Stimulated activated CD4-positive, alpha-beta T cell treated with anti-CD3 and anti-CD28 coated beads, Interleukin-12 subunit alpha, Interleukin-12 subunit beta, amount 100 ng/mL, for 4 hours (primary cell): ENCODE measurements around the gene MTMR6.
A peak's percentile ranks its signal among the peaks of the same experiment; 100 is the strongest.
"Not testable (repeated sequence)": the region's sequence is repeated elsewhere in the genome, so short reads cannot be mapped to it uniquely, and the experiment has no call there.

Experiments used
- DNase-seq: peaks from one replicate; pipeline ENCODE4 v3.0.0-alpha.2; 2020

MTMR6 gene

DNA sequence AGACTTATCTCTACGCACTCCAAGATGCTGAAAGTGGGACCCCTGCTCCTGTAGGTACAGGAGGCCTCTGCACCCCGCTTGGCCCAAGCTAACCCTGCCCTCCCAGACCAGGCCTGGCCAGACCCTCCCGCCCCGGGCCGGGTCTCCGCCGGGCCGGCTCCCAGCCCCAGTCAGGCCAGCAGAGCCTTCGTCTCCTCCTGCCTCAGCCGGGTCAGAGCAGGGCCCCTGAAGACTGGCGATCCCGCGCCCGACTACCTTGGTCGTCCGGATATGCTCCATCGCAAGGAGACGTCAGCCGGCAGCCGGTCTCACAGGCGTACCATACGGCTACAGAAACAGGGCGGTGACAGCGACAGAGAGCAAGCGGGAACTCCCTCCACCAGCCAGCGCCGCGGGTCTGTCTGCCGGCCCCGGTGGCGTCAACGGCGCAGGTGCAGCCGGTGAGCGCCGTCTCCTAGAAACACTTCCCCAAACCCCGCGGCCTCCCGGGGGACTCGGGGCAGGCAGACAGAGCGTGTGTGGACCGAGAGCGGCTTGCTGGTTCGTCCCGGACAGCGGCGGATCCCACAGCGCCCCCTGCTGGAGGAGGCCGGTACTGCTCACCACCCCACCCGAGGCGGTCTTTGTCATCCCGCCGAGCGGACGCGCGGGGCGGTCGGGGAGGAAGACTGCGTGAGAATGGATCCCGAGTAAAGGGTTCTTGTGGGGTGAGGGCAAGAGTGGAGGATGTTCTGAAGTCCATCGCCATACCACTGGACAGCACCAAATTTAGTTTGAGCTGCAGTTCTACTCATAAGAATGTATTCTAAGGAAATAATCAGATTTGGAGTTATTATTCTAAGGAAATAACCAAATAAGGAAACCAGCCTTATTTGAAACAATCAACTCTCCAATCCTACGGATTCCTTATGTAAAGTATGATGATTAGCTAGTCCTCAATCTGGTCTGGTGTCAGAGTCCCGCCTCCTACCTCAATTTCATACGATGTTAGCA, at the start of gene MTMR6:
Gene MTMR6, minus strand, starts transcription at position 520 of the 993 bp plus-strand sequence. Its CDS starts 241 bp downstream, at position 279.
- DNase-seq = peak; percentile 97

DNA sequence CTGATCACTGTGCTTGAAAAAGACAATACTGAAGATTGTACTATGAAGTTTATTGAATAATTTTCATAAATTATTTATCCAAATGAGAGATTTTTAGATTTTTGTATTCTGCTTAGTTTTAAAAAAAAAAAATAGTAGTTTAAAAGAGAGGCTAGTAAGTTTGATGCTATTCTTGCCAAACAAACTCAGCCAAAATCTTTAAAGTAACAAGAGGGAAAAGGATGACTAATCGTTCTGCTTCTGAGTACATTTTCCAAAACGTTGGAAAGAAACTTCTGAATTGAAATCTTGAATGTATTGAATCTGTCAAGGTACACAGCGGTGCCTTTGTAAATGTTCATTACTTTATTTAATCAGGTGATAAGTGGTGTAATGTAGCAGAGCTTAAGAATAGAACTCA, 48.6 kb upstream of the MTMR6 start:
- DNase-seq = no peak

- no peak for DNase-seq
These were observed 43.3 kb upstream of the MTMR6 start for GRCh38 chr13:25330541-25330940.

DNA sequence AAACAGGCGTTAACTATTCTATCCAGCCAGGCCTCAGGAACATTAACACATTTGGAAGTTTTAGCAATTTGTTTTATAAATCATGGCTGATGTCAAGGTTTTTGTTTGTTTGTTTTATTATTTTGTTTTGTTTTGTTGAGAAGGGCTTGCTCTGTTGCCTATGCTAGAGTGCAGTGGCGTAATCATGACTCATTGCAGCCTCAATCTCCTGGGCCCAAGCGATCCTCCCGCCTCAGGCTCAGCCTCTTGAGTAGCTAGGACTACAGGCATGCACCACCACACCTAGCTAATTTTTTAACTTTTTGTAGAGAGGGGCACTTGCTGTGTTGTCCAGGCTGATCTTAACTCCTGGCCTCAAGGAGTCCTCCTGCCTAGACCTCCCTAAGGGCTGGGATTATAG, 42.4 kb upstream of the MTMR6 start:
- no peak for DNase-seq

DNA sequence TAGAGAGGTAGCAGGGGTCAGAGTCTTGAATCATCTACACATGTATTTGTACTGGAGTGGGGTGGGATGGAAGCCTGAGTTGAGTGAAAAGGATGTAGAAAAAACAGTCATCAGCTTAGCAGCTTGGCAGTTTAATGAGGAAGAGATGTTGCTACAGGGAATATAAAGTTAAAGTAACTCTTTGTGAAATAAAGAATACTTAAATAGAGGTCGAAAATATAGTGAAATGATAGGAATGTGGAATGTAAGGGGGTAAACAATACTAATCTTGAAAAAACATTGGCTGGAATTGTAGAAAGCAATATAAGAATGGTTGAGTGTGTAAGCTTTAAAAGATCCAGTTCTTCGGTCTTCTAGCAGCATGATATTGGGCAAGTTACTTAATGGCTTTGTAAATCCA, 36.8 kb upstream of the MTMR6 start:
- no peak for DNase-seq

DNA sequence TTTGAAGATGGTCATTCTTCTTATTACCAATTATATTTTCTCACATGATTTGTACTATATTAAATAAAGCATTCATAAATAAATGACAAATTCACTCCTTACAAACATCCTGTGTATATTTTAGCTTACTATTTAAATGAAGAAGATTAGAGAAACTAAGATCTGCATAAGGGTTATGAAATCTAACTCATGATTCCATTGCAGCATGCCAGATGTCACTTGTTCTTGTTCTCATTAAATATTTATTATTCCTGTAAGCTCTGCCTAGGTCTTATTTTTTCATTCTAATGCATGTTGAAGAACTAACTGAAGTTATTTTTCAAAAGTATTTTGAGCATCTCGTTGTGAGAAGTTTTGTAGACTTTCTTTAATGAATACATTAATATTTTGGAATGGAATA, 32.5 kb upstream of the MTMR6 start:
- DNase-seq = no peak

DNA sequence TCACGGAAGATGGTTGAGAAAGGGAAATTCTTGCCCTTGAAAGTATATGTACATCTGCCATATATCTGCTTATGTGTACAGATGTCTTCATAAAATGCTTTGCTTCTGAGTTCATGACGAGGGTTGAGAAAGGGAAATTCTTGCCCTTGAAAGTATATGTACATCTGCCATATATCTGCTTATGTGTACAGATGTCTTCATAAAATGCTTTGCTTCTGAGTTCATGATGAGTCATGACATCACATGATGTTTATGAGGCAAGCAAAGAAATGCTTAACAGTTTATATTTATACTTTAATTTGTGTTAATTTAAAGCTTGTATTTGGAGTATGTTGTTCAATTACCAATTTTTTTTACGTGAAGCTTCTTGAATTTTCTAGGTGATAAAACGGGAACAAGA, 31.7 kb upstream of the MTMR6 start:
- not testable (repeated sequence) for DNase-seq

DNA sequence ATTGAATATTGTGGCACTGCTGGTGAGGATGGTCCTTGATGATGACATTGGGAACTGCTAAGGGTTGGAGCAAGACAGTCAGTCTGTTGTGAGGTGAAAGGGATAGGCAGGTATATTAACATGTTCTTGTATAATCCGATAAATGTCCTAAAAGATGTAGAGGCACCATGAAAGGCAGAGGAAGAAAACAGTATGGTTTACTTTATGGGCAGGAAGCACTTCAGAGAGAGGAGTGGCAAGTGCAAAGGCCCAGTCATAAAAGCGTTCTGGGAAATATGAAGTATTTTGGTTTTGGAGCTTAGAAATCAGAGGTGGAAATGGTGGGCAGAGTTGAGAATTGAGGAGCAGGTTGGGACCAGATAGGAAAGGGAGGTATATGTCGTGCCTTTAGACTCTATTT, 23.6 kb upstream of the MTMR6 start:
- DNase-seq = no peak

DNA sequence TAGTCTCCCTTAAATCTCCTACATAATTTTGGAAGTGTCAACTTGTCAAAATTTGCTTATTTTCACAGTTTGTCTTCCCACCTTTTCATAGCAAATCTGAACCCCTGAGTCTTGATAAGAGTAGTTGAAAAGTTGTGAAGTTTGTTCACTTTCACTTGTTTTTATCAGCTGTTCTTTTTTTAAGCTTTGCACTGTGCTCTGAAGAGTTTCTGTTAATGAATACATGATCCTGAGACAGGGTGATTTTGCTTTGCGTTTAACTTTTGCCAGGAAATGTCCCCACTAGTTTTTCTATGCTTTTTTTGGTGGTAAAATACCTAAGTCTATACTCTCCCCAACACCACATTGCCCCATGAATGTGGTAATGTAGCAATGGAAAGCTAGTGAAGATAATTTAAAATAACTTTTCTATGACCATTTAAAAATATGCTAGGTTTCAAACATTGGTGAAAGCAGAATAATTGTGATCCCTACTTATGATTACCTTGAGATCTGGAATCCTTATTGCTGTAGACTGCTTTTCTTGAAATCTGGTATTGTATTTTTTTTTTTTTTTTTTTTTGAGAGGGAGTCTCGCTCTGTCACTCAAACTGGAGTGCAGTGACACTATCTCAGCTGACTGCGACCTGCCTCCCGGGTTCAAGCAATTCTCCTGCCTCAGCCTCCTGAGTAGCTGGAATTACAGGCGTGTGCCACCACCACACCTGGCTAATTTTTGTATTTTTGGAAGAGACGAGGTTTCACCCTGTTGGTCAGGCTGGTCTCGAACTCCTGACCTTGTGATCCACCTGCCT, 19.6 kb upstream of the MTMR6 start:
- DNase-seq = no peak

DNA sequence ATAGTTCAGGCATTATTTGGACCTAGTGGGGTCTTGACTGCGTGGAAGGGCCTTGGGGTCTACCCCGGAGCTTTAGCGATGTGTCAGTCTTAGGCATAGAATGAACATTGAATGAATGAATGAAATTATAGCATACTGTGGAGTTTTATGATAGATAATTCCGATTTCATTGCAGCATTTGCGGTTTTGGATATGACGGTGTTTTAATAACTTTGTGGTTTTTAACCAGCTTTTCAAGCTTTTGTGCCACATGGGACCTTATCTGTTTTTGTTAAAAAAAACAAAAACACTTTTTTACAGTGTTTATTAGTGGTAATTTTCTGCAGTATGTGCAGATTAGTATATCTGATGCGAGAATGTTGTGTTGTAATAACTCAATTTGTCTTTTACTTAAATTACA, 14.8 kb upstream of the MTMR6 start:
- DNase-seq = no peak

DNA sequence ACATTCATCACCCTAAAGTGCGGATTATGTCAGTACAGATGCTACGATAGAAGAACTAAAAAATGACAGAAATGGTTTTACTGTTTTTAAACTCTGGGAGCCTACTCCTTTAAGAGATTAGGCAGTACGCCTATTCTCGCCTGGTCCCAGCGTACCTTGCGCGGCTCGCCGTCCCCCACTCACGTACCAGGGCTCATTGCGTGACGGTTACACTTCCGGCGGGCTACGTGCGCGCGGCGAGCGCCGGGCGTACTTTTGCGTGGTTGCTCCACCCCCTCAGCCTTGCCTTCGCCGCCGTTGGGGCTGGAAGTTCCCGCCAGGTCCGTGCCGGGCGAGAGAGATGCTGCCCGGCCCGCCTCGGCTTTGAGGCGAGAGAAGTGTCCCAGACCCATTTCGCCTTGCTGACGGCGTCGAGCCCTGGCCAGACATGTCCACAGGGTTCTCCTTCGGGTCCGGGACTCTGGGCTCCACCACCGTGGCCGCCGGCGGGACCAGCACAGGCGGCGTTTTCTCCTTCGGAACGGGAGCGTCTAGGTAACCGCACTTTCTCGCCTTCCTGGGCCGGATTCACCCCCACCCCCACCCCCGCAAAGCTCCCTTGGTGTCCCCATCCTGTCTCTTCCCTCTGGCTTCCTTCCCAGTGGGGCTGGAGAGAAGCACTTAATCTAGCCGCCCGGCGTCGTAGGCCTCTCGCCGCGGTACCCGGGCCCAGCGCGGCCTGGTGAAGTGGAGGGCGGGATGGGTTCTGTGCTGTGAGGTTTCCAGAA, 14.2 kb upstream of the MTMR6 start, which contains the start of gene NUP58:
Gene NUP58, plus strand, starts transcription at position 279 of the 767 bp plus-strand sequence. Its CDS starts 149 bp downstream, at position 428.
- peak; percentile 90 for DNase-seq

GRCh38 chr13:25300861-25301346, 13.6 kb upstream of the MTMR6 start:
- DNase-seq = peak; percentile 12

DNA sequence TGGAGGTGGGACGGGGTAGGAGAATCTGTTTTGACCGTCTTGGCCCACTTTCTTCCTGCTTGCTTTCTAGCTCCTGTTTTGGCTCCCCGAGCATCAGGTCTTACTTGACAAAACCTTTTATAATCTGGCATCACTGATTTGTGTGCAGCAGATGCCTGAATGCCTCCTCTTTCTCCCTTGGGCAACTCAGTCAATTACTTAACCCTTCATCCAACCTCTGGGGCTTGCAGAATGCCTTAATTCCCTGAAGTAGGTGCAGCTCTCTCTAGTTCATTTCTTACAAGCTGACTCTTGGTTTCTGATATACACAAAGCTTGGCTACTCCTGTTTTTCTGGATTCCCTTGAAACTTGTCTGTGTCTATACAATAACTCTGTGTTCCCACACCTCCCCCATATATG, 8.4 kb upstream of the MTMR6 start:
- no peak for DNase-seq

DNA sequence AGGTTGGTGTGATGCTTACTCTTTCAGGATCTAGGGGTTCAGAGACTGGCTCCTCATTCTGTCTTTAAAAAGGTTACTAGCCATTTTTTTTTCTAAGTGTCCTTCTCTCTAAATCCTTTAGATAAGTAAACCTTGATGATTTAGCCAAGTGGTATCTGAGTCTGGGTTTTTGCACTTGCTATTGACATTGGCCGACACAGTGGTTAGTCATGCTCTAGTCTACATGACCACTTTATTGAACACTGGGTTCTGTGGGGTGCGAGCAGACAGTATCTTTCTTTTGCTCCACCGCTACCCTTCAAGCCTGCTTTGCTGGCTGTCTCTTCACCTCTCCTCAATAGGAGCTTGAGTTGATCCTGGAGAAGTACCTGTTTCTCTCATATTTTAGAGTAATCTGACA, 7.9 kb upstream of the MTMR6 start:
- DNase-seq = no peak

DNA sequence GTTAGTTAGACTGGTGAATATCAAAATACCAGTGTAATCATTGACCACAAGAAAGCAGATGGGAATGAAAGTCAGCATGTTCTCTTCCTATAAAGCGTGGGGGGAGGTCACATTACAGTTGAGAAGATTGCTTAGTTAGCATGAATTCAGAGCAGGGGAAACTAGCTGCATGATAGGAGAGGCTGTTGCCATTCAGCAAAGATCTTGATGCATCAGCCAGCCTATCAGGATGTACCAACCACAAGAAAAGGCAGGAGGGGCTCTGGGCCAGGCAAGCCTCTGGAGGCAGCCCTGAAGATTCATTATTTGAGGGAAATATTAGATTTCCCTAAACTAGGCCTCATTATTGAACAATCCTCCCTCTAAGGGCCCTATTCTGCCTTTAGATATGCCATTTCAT, 5.0 kb upstream of the MTMR6 start:
- no peak for DNase-seq

DNA sequence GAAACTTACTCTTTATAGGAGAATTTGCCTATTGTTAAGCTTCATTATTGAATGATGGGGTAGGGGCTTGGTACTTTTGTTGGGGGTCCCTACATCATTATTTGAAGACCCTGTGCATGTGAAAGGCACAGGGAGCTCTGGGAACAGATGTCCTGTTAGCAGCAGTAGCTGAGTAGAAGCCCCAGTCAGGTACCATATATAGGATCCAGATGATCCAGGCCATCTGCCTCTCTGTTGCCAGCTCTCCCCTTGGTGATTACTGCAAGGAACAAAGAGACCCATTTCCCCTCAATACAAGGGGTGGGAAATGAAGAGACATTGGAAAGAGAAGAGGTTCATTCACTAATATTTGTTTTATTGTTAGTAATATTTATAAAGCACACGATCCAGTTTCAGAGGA, 4.4 kb upstream of the MTMR6 start:
- no peak for DNase-seq

DNA sequence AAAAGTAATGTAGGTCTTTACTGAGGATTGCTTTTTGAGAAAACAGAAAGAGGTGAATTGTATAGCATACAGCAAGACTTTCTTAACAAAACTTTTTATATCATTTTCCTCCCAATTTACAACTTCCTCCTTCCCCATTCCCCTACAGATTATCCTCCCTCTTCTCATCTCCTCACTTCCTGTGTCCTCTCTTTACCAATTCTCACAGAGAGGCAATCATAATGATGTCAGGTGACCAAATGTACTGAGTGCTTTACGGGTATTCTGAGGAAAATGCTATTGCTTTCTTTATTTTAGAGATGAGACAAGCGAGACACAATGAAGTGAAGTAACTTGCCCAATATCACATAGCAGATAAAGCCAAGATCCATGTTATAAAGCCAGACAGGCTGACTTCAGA, 1.7 kb upstream of the MTMR6 start:
- no peak for DNase-seq

GRCh38 chr13:25286308-25286968, 850 bp downstream of the MTMR6 start:
- no peak for DNase-seq

GRCh38 chr13:25281935-25282332, 5.4 kb downstream of the MTMR6 start:
- no peak for DNase-seq

DNA sequence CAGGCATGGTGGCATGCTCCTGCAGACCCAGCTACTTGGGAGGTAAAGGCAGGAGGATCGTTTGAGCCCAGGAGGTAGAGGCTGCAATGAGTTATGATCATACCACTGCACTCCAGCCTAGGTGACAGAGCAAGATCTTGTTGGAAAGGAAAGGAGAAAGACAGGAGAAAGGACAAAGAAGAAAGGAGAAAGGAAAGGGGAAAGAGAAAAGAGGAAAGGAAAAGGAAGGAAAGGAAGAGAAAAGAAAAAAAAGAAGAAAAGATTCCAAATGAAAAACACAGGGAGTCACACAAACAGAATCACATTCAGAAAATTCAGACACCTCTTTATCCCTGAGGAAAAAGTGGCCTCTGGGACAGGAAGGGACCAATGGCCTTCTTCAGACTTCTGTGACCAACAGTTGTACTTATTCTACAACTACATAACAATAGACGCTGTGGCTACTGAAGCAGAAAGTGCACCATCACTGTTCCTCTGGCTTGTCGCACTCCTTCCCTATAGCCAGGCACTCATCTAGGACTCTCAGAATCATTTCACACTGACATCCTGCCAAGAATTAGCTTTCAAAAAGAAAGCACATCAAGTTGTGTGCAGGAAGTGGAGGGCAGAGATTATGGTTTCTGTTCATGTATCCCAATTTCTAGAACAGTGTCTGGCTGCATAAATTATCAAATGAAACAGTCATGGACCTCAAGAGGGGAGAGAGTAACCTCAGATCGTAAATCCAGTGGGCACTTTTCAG, 5.9 kb downstream of the MTMR6 start:
- no peak for DNase-seq

DNA sequence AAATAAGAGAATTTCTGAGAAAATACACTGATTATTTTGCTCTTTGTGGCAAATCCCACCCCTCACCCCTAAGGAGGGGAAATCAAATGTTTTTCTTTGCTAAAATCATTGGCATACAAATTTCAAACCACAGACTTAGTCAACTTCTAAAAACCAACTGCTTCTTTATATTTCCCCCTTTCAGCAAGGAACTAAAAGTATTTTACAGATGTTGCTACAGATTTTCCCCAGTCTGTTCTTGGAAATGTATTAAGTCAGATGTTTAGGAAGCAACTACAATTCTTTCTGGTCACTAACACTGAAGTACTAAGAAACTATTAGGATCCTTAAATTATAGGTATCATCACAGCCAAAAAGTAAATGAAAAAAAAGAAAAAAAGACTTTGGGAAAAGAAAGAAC, 6.9 kb downstream of the MTMR6 start:
- DNase-seq = no peak

DNA sequence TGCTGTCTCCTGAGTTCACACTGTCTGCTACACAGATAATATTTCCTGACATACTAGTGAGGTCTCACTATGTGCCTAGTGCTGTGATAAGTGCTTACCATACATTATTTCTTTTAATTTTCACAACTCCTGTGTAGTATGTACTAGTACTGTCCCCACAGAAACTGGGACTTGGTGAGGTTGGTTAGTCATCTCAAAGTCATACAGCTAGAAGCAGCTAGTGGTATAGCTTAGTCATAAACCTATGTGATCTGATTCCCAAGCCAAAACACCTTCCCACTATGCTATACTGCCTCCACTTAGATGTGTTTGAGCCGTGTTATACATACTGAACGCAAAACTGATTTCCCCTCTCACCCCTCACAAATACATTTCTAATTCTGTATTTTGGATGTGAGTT, 10.5 kb downstream of the MTMR6 start:
- no peak for DNase-seq
